GM19240 (cell line): ENCODE measurements around the gene NDUFAF7.
"Not testable (repeated sequence)": the region's sequence is repeated elsewhere in the genome, so short reads cannot be mapped to it uniquely, and the experiment has no call there.

Experiments used
- DNase-seq: peaks from one replicate; pipeline ENCODE4 v3.0.0; 2011; ENCODE audit warnings: low spot score; ENCODE audit not compliant: insufficient read length

The NDUFAF7 gene

GRCh38 chr2:37231241-37232130, at the start of gene NDUFAF7, which contains the start of gene CEBPZ:
NDUFAF7 (plus strand) TSS chr2:37231658; CDS start chr2:37231706, 48 bp downstream.
CEBPZ (minus strand) TSS chr2:37231596; CDS start chr2:37231567, 29 bp downstream.
- DNase-seq: peak; percentile 79

- DNase-seq: no peak
Observed at GRCh38 chr2:37181726-37182684, 49.5 kb upstream of the NDUFAF7 start.

GRCh38 chr2:37188570-37188969, 42.9 kb upstream of the NDUFAF7 start, which contains the start of gene SULT6B1:
SULT6B1 (minus strand) TSS chr2:37188670; CDS start chr2:37188640, 30 bp downstream.
- no peak for DNase-seq

GRCh38 chr2:37189452-37190153, 41.9 kb upstream of the NDUFAF7 start:
- DNase-seq: no peak

GRCh38 chr2:37190290-37190689, 41.2 kb upstream of the NDUFAF7 start:
- no peak for DNase-seq

GRCh38 chr2:37191253-37191652, 40.2 kb upstream of the NDUFAF7 start:
- no peak for DNase-seq

GRCh38 chr2:37191747-37192146, 39.7 kb upstream of the NDUFAF7 start:
- DNase-seq: no peak

- no peak for DNase-seq
Observed at GRCh38 chr2:37192551-37192950, 38.9 kb upstream of the NDUFAF7 start.

- not testable (repeated sequence) for DNase-seq
Observed at GRCh38 chr2:37195862-37196319, 35.6 kb upstream of the NDUFAF7 start.

- peak; percentile 55 for DNase-seq
Observed at GRCh38 chr2:37196320-37197195, 34.9 kb upstream of the NDUFAF7 start, which contains the start of gene CEBPZOS. CEBPZOS (plus strand) TSS chr2:37196496; CDS start chr2:37199705, 3,209 bp downstream.

- DNase-seq: no peak
Observed at GRCh38 chr2:37198681-37199065, 32.8 kb upstream of the NDUFAF7 start.

GRCh38 chr2:37201208-37201607, 30.2 kb upstream of the NDUFAF7 start:
- no peak for DNase-seq

- no peak for DNase-seq
Observed at GRCh38 chr2:37201766-37202165, 29.7 kb upstream of the NDUFAF7 start.

GRCh38 chr2:37203708-37204107, 27.8 kb upstream of the NDUFAF7 start:
- no peak for DNase-seq

- not testable (repeated sequence) for DNase-seq
Observed at GRCh38 chr2:37205071-37205661, 26.3 kb upstream of the NDUFAF7 start.

- no peak for DNase-seq
Observed at GRCh38 chr2:37205689-37206341, 25.6 kb upstream of the NDUFAF7 start.

- DNase-seq: not testable (repeated sequence)
Observed at GRCh38 chr2:37206760-37207159, 24.7 kb upstream of the NDUFAF7 start.

- DNase-seq: no peak
Observed at GRCh38 chr2:37211212-37211611, 20.2 kb upstream of the NDUFAF7 start.

- no peak for DNase-seq
Observed at GRCh38 chr2:37211939-37212338, 19.5 kb upstream of the NDUFAF7 start.
